Aorta (tissue), 5 donors: ENCODE measurements around the gene ARFRP1. TPM values are rescaled to one million over a fixed set of nuclear protein-coding genes. Genes with fewer than 3 reads are reported as not detected.
A peak's percentile ranks its signal among the peaks of the same experiment; 100 is the strongest.

Experiments
- ATAC-seq: fragments of 200-7000 bp; cut with Tn5 transposase; one replicate; pipeline ENCODE4 v1.9.1; 2022; ENCODE audit warnings: moderate library complexity; ENCODE audit not compliant: low FRiP score
- DNase-seq, 2 donors: peaks; one replicate each; pipeline ENCODE4 v3.0.0-alpha.2; 2020
- H3K27ac ChIP-seq, 2 donors: one replicate each; pipeline ENCODE4 v1.5.1; 2013; ENCODE audit warnings: low read length in 2 of 2, mild to moderate bottlenecking in 2 of 2, moderate library complexity in 2 of 2, control low read depth in 1 of 2, inconsistent platforms in 1 of 2, low read depth in 1 of 2
- H3K27me3 ChIP-seq, 2 donors: one replicate each; pipeline ENCODE4 v1.6.1; 2013; ENCODE audit warnings: control low read depth in 1 of 2, low read length in 1 of 2, mild to moderate bottlenecking in 1 of 2, moderate library complexity in 1 of 2; ENCODE audit not compliant: insufficient read depth in 2 of 2, control insufficient read depth in 1 of 2
- H3K36me3 ChIP-seq, 2 donors: one replicate each; pipeline ENCODE4 v1.6.1; 2013; ENCODE audit warnings: control low read depth in 1 of 2, low read length in 1 of 2, mild to moderate bottlenecking in 1 of 2; ENCODE audit not compliant: insufficient read depth in 2 of 2, control insufficient read depth in 1 of 2
- H3K4me1 ChIP-seq, 2 donors: one replicate each; pipeline ENCODE4 v1.6.1; 2013; ENCODE audit warnings: low read length in 2 of 2, control low read depth in 1 of 2, mild to moderate bottlenecking in 1 of 2, moderate library complexity in 1 of 2; ENCODE audit not compliant: insufficient read depth in 2 of 2, control insufficient read depth in 1 of 2
- H3K4me3 ChIP-seq, 2 donors: one replicate each; pipeline ENCODE4 v1.5.1; 2013; ENCODE audit warnings: low read length in 2 of 2, control low read depth in 1 of 2, mild to moderate bottlenecking in 1 of 2
- H3K9me3 ChIP-seq: one replicate; pipeline ENCODE4 v1.6.1; 2013; ENCODE audit warnings: mild to moderate bottlenecking, low read length; ENCODE audit not compliant: control insufficient read depth
- WGBS, 2 donors: extraction: QIAGEN DNeasy Blood & Tissue Kit; methylation state at CpG; one replicate each; pipeline ENCODE4 v1.1.7; 2013; 5-methylcytosine and 5-hydroxymethylcytosine counted together
- intact Hi-C, 2 donors: fragments of 100-400 bp; cut with DNase I; formaldehyde crosslinking; loops; one replicate each; pipeline versions ENCODE4 v1.14.2 to v1.15.0; 2022
- polyA plus RNA-seq, 2 donors: library from polyadenylated mRNA; stranded (reverse); fragments of 200-250 nt; gene quantifications; one replicate each; pipeline ENCODE4 v1.2.3, GENCODE V29; 2013
- total RNA-seq, 2 donors: library from RNA; stranded (reverse); fragmentation: NEBNext Ultra II Directional; extraction: Animal tissue kit (Norgen Biotek cat#: 25700); gene quantifications; one replicate each; pipeline ENCODE4 v1.2.1, GENCODE V29; 2021
- donor health status: healthy with polysubstance abuse.
- donor health status: Bipolar disorder and iron deficiency.
- donor health status: DM: no; HTN: no; CAD: no.
- donor health status: DM: no; HTN: no; CAD: no.
- donor health status: DM: yes; HTN: yes; CAD: no.

The ARFRP1 gene
- total and polyA plus RNA-seq, 4 donors = 28.9 to 76.2 (median 49.0) TPM

DNA sequence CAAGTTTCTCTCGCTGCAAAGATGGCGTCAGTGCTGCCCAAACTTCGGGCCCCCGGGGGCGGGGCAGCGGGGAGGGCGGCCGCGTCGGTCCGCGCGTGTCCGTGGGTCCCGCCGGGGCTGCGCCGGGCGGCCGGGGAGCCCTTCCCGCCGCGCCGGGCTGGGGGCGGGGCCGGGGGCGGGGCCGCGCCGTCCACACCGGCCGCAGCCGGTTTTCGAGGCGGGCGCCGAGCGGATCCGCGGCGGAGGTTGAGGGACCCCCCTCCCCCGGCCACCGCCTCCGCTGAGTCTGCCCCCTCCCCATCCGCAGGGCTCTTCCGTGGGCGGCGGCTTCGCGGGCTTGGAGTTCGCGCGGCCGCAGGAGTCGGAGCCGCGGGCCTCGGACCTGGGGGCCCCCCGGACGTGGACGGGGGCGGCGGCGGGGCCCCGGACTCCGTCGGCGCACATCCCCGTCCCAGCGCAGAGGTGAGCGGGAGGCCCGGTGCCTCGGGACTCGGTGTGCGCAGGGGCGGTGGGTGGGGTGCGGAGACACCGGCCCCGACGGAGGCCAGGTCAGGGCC, 32.4 kb upstream of the ARFRP1 start:
- Histone ChIP-seq H3K4me1 (no peaks in the 10 kb centered on the region), H3K27ac (peak overlapping the region; percentile 63 to 68), H3K36me3 (peaks cover 0 to 1% of the 10 kb centered on the region in 2 donors), H3K9me3 (no peaks in the 10 kb centered on the region), H3K27me3 (no peaks in the 10 kb centered on the region), H3K4me3 (peak overlapping the region; percentile 73 to 77)
- DNase-seq = peak; percentile 73 to 86
- 0 to 1% methylated on average over 42 to 80 of the region's 80 CpGs for WGBS, 2 donors
- intact Hi-C loops = no loop called here
- ATAC-seq = peak; percentile 0

DNA sequence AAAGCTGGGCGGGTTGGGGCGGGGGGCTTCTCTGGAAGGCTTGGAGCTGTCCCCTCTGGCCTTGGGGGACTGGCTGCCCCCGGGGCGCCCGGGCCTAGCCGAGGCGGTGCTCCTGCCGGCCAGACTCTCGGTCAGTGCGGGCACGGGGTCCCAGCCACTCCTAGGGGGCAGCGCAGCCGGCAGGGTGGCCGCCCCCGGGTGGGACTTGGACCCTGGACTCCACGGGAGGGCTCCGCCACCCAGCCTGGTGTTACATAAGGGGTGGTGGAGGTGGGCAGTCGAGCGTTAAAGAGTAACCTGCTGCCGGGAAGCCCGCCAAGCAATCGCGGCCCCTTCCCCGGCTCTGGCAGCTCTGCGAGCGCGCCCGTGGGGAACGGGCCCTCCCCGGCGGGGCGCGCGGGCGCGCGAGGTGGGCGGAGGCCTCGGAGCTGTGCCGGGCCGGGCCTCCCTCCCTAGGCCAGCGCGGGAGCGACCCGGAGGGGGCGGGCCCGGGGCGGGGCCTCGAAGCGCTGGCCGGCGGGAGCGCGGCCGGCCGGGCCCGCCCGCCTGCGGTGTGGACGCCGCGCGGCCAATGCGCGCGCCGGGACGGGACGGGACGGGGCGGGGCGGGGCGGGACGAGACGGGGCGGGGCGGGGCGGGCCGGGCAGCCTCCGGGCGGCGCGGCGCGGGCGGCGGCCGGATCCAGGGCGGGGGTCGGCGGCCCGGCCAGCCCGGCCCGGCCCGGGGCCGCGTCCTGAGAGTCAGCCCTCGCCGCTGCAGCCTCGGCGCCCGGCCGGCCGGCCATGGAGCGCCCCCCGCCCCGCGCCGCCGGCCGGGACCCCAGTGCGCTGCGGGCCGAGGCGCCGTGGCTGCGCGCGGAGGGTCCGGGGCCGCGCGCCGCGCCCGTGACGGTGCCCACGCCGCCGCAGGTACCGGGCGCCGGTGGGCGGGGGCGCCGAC, 31.6 kb upstream of the ARFRP1 start, which contains the start of gene SLC2A4RG:
TSS of gene SLC2A4RG (plus strand) at position 647 of the 940 bp plus-strand sequence. CDS start at position 784, 137 bp downstream.
- intact Hi-C loops = loop anchor here in 1 of 2 donors (2.0 kb wide), 1 partner anchor 113 kb away; the partner anchor contains the start of gene GMEB2
- DNase-seq (peak; percentile 87 to 93), ATAC-seq (peak; percentile 74)
- WGBS, 2 donors = 1% methylated on average over 48 to 136 of the region's 136 CpGs
- peak within 1 kb of the TSS; percentile 73 to 77 for H3K4me3 ChIP-seq
- no peaks in the 10 kb centered on the region for H3K27me3 ChIP-seq
- no peaks in the 10 kb centered on the region for H3K9me3 ChIP-seq
- no peaks in the 10 kb centered on the region for H3K4me1 ChIP-seq
- H3K36me3 ChIP-seq = peaks cover 0 to 1% of the 10 kb centered on the region in 2 donors
- peak within 1 kb of the TSS; percentile 63 to 68 for H3K27ac ChIP-seq

DNA sequence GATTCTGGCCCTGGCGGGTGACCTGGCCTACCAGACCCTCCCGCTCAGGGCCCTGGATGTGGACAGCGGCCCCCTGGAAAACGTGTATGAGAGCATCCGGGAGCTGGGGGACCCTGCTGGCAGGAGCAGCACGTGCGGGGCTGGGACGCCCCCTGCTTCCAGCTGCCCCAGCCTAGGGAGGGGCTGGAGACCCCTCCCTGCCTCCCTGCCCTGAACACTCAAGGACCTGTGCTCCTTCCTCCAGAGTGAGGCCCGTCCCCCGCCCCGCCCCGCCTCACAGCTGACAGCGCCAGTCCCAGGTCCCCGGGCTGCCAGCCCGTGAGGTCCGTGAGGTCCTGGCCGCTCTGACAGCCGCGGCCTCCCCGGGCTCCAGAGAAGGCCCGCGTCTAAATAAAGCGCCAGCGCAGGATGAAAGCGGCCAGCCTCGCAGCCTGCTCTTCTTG, 30.9 kb upstream of the ARFRP1 start:
- Histone ChIP-seq H3K27me3 (no peaks in the 10 kb centered on the region), H3K4me1 (no peaks in the 10 kb centered on the region), H3K36me3 (peaks cover 0 to 1% of the 10 kb centered on the region in 2 donors), H3K27ac (peak overlapping the region in 1 of 2 donors; percentile 8), H3K9me3 (no peaks in the 10 kb centered on the region), H3K4me3 (peak overlapping the region; percentile 35 to 38)
- WGBS, 2 donors = 16 to 22% methylated on average over 20 to 26 of the region's 26 CpGs
- ATAC-seq = peak; percentile 28
- intact Hi-C loops = loop anchor here in 1 of 2 donors (2.0 kb wide), 1 partner anchor 112 kb away; the partner anchor contains the start of gene GMEB2
- peak; percentile 79 to 90 for DNase-seq

GRCh38 chr20:63737945-63738686, 30.3 kb upstream of the ARFRP1 start:
- Histone ChIP-seq H3K4me3 (no peak overlapping the region), H3K27ac (no peak overlapping the region), H3K27me3 (no peaks in the 10 kb centered on the region), H3K9me3 (no peaks in the 10 kb centered on the region), H3K4me1 (no peaks in the 10 kb centered on the region), H3K36me3 (peaks cover 0 to 1% of the 10 kb centered on the region in 2 donors)
- DNase-seq = peak; percentile 58 to 73
- intact Hi-C loops = loop anchor here in 1 of 2 donors (2.0 kb wide), 1 partner anchor 111 kb away; the partner anchor contains the start of gene GMEB2
- WGBS, 2 donors = 47 to 63% methylated on average over 39 to 43 of the region's 43 CpGs
- no peak for ATAC-seq

DNA sequence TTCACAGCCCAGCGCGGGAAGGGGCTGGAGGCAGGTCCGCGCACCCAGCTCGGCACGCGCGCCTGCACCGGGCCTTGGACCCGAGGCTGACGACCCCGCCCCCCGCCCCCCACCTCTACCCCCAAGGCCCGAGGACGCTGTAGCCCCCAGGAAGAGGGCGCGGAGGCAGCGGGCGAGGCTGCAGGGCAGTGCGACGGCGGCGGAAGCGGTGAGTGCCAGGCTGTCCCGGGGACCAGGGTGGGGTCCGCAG, 29.8 kb upstream of the ARFRP1 start:
- DNase-seq = peak in 1 of 2 donors; percentile 73
- no peaks in the 10 kb centered on the region for H3K9me3 ChIP-seq
- 35 to 62% methylated on average over 17 to 26 of the region's 26 CpGs for WGBS, 2 donors
- no peaks in the 10 kb centered on the region for H3K27me3 ChIP-seq
- no peak overlapping the region for H3K4me3 ChIP-seq
- no peak overlapping the region for H3K27ac ChIP-seq
- intact Hi-C loops = no loop called here
- peaks cover 0 to under 1% of the 10 kb centered on the region in 2 donors for H3K36me3 ChIP-seq
- H3K4me1 ChIP-seq = no peaks in the 10 kb centered on the region
- ATAC-seq = no peak

- no peaks in the 10 kb centered on the region for H3K36me3 ChIP-seq
- whole genome bisulfite sequencing, 2 donors = 68 to 73% methylated on average over 30 of the region's 30 CpGs
- intact Hi-C loops = no loop called here
- H3K27me3 ChIP-seq = no peaks in the 10 kb centered on the region
- DNase-seq = peak; percentile 56 to 77
- no peak for ATAC-seq
- H3K4me1 ChIP-seq = no peaks in the 10 kb centered on the region
- no peak overlapping the region for H3K4me3 ChIP-seq
- H3K9me3 ChIP-seq = no peaks in the 10 kb centered on the region
- H3K27ac ChIP-seq = no peak overlapping the region
These were observed 29.3 kb upstream of the ARFRP1 start for GRCh38 chr20:63736893-63737694.

DNA sequence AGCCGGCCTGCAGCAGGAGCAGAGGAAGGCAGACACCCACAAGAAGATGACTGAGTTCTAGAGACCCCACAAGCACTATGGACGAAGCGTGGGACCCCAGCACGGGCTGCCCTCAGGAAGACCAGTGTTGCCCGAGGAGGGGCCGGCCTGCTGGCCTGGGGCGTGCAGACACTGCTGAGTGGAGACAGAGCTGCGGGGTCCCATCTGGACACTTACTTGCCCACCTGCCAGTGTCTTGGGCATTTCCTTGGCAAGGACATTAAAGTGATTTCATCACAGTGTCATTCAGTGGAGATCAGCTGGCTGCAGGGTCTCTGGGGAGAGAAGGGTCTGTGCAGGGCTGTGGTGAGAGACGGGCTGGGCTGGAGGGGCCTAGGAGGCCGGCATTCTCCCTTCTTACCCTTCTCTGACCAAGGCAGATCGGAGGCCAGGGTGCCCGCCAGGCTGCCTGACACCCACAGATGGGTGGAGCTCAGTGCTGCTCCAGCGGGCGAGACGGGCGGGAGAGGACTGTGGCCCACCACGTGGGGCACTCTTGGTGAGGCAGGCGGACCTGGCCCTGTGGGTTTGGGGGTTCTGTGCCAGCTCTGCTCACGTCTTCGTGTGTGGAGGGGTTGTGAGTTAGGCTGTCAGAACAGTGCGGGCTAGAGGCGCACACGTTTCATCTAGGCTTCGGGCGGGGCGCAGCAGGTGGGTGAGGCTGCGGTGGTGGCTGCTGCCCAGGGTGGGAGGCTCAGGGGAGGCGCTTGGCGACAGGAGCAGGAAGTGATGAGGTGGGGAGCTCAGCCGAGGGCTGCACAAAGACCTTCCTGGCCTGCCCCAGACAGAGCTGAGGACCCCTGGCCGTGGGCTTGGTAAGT, 28.3 kb upstream of the ARFRP1 start, which contains the start of gene LIME1:
TSS of gene LIME1 (plus strand) at position 806 of the 860 bp plus-strand sequence. CDS start 886 bp downstream, outside the sequence.
- Histone ChIP-seq H3K36me3 (no peaks in the 10 kb centered on the region), H3K9me3 (no peaks in the 10 kb centered on the region), H3K4me1 (no peaks in the 10 kb centered on the region), H3K27ac (no peak within 1 kb of the TSS), H3K4me3 (no peak within 1 kb of the TSS), H3K27me3 (no peaks in the 10 kb centered on the region)
- DNase-seq = peak; percentile 63 to 80
- 84 to 86% methylated on average over 31 of the region's 31 CpGs for WGBS, 2 donors
- no peak for ATAC-seq
- intact Hi-C loops = no loop called here
